ENCODE data around the gene CCNK.

CCNK gene

DNA sequence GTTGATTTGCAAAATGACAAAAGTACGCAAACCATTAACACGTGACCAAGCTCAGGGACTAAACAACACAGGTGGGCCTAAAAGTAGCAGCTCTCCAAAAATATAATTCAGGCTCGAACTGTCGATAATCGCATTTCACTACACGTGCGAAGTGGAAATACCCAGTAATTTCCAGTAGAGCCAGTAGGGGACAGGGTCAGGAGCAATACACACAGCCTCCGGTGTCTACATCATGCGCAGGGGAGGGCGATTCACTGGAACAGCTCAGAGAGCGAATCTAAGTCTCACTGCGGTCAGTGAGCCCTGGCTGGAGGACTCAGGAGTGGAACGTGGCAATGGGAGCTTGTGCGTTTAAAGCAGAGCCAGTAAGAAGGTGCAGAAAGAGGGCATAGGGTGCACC lies 40.9 kb upstream of the CCNK start:
- no peak overlapping the region for H3K4me2 ChIP-seq (ENCODE audit: low read length)
- H3F3A ChIP-seq (ENCODE audit: control insufficient read depth, insufficient read depth), result no peaks in the 10 kb centered on the region
- H3K4me3 ChIP-seq (ENCODE audit: low read length), result no peak overlapping the region
- H3K36me3 ChIP-seq (ENCODE audit: control insufficient read depth, low read length), result peaks cover 46% of the 10 kb centered on the region
- TF ChIP-seq, protein P1, sequence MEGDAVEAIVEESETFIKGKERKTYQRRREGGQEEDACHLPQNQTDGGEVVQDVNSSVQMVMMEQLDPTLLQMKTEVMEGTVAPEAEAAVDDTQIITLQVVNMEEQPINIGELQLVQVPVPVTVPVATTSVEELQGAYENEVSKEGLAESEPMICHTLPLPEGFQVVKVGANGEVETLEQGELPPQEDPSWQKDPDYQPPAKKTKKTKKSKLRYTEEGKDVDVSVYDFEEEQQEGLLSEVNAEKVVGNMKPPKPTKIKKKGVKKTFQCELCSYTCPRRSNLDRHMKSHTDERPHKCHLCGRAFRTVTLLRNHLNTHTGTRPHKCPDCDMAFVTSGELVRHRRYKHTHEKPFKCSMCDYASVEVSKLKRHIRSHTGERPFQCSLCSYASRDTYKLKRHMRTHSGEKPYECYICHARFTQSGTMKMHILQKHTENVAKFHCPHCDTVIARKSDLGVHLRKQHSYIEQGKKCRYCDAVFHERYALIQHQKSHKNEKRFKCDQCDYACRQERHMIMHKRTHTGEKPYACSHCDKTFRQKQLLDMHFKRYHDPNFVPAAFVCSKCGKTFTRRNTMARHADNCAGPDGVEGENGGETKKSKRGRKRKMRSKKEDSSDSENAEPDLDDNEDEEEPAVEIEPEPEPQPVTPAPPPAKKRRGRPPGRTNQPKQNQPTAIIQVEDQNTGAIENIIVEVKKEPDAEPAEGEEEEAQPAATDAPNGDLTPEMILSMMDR (IDR thresholded peaks at IDR 0.05; ENCODE audit: low read depth, low read length, poor library complexity, severe bottlenecking), result no peak
- no peak for TF ChIP-seq EZH2phosphoT487 (IDR thresholded peaks at IDR 0.05; ENCODE audit: borderline replicate concordance, low read length)
- no peaks in the 10 kb centered on the region for H4K20me1 ChIP-seq (ENCODE audit: control insufficient read depth, insufficient read depth, low read depth, low read length)
- H3K27ac ChIP-seq (ENCODE audit: low read depth, low read length), result no peak overlapping the region
- 0 out of 2 replicates have a peak, but pooled peaks cover 5% of the 10 kb centered on the region for H3K4me1 ChIP-seq (ENCODE audit: control insufficient read depth, low read length)
- H3K79me2 ChIP-seq (ENCODE audit: control insufficient read depth, low read length), result no peaks in the 10 kb centered on the region; the same call in 1 of the 2 replicates
- H3K9me3 ChIP-seq (ENCODE audit: control insufficient read depth, insufficient read depth, low read length), result no peaks in the 10 kb centered on the region
- no peaks in the 10 kb centered on the region for H3K27me3 ChIP-seq (ENCODE audit: control insufficient read depth, low read length)
- no peaks in the 10 kb centered on the region for H3K9me2 ChIP-seq (replicated peaks; ENCODE audit: control insufficient read depth, low read length)

DNA sequence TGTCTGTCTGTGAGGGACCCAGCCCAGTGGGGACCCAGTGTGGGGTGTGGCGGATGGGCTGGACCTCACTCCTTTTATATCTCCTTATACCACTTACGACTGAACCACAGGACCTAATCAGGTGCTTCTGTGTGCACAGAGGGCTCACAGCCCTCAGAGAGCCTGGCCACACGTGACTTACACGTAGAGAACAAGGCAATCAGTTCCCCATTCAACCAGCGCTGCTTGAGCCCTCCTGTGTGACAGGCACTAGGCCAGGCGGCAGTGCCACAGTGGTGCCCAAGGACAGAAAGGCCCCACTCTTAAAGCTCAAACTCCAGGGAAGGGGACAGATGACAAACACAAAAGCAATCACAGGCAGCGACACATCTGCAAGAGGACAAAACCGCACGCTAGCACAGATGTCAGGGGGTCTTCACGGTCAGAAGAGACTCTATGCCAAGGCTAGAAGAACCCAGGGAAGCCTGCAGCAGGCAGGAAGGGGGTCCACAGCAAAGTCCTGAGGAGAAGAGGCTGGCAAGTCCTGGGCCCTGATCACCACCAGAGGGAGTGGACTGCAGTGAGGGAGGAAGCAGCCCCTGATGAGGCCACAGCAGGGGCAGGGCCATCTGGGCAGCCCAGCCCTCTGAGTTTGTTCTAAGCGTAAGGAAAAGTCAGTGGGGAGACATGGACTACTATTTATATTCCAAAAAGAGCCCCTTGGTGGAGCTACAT lies 39.9 kb upstream of the CCNK start:
- TF ChIP-seq, protein P1 (IDR thresholded peaks at IDR 0.05; ENCODE audit: low read depth, low read length, poor library complexity, severe bottlenecking), result no peak
- no peak for TF ChIP-seq EZH2phosphoT487 (IDR thresholded peaks at IDR 0.05; ENCODE audit: borderline replicate concordance, low read length)
- Histone ChIP-seq H3K9me2 (replicated peaks; ENCODE audit: control insufficient read depth, low read length) (no peaks in the 10 kb centered on the region), H3K27ac (ENCODE audit: low read depth, low read length) (no peak overlapping the region), H3F3A (ENCODE audit: control insufficient read depth, insufficient read depth) (no peaks in the 10 kb centered on the region), H3K9me3 (ENCODE audit: control insufficient read depth, insufficient read depth, low read length) (no peaks in the 10 kb centered on the region), H3K4me1 (ENCODE audit: control insufficient read depth, low read length) (no peaks in the 10 kb centered on the region), H3K4me3 (ENCODE audit: low read length) (no peak overlapping the region), H3K4me2 (ENCODE audit: low read length) (no peak overlapping the region), H3K79me2 (ENCODE audit: control insufficient read depth, low read length) (no peaks in the 10 kb centered on the region; the same call in 1 of the 2 replicates), H3K36me3 (ENCODE audit: control insufficient read depth, low read length) (peaks cover 42% of the 10 kb centered on the region), H3K27me3 (ENCODE audit: control insufficient read depth, low read length) (no peaks in the 10 kb centered on the region), H4K20me1 (ENCODE audit: control insufficient read depth, insufficient read depth, low read depth, low read length) (no peaks in the 10 kb centered on the region)

DNA sequence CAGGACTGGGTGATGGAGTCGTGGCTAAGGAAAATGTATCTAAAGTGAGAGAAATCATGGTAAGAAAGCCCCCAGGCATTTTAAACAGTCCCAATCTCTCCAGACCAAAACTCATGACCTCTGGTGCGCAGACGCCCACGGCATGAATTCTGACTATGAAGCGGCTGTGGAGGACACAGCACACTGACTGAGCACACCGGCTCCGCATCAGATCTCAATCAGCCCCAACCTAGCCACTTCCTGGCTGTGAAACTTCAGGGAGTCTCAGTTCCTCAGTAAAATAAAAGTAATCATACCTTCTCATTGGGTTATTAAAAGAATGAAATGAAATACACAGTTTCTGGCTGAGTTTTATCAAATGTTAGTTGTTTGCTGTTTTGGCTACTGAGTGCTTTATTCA lies 39.3 kb upstream of the CCNK start:
- H3K36me3 ChIP-seq (ENCODE audit: control insufficient read depth, low read length), result peaks cover 41% of the 10 kb centered on the region
- H3K79me2 ChIP-seq (ENCODE audit: control insufficient read depth, low read length), result no peaks in the 10 kb centered on the region; the same call in 1 of the 2 replicates
- H3K9me2 ChIP-seq (replicated peaks; ENCODE audit: control insufficient read depth, low read length), result no peaks in the 10 kb centered on the region
- no peaks in the 10 kb centered on the region for H3F3A ChIP-seq (ENCODE audit: control insufficient read depth, insufficient read depth)
- no peaks in the 10 kb centered on the region for H3K4me1 ChIP-seq (ENCODE audit: control insufficient read depth, low read length)
- H3K4me3 ChIP-seq (ENCODE audit: low read length), result no peak overlapping the region
- H3K27me3 ChIP-seq (ENCODE audit: control insufficient read depth, low read length), result no peaks in the 10 kb centered on the region
- no peak for TF ChIP-seq EZH2phosphoT487 (IDR thresholded peaks at IDR 0.05; ENCODE audit: borderline replicate concordance, low read length)
- TF ChIP-seq, protein P1 (IDR thresholded peaks at IDR 0.05; ENCODE audit: low read depth, low read length, poor library complexity, severe bottlenecking), result no peak
- H3K27ac ChIP-seq (ENCODE audit: low read depth, low read length), result no peak overlapping the region
- H3K4me2 ChIP-seq (ENCODE audit: low read length), result no peak overlapping the region
- H3K9me3 ChIP-seq (ENCODE audit: control insufficient read depth, insufficient read depth, low read length), result no peaks in the 10 kb centered on the region
- H4K20me1 ChIP-seq (ENCODE audit: control insufficient read depth, insufficient read depth, low read depth, low read length), result no peaks in the 10 kb centered on the region
